ENCODE measurements around the gene SUFU.

The SUFU gene

DNA sequence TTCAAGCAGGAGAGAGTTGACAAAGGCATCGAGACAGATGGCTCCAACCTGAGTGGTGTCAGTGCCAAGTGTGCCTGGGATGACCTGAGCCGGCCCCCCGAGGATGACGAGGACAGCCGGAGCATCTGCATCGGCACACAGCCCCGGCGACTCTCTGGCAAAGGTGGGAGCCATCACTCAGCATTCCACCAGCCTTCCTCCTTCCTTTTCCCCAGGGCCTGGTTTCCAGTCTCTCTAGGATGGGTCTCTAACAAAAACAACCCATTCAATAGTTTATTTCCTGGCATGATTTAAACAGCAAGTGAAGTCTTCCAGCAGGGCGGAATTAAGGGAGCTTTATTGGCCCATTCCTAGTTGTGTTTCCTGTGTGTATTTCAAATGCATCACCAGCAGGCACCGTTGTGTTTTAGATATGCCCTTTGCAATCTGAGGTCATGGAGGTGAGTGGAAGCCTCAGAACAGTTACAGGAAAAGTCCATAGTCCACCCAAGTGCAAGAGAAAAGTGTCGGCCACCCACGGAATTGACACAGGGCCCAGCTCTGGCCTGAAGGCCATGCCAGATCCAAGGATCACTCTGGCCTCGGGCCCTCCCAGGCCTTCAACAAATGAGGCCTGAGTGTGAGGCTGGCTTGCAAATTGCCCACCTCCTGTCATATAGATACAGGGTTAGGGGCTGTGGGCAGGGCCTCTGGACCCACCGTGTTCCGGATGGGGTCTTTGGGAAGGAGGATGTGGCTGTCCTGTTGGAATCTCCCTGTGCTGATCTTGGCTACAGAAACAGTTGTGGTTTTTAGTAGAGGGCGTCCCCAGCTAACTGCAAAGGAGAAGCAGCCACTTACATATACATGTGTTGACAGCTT lies 93.6 kb downstream of the SUFU start:
- DNase-seq = no peak

DNA sequence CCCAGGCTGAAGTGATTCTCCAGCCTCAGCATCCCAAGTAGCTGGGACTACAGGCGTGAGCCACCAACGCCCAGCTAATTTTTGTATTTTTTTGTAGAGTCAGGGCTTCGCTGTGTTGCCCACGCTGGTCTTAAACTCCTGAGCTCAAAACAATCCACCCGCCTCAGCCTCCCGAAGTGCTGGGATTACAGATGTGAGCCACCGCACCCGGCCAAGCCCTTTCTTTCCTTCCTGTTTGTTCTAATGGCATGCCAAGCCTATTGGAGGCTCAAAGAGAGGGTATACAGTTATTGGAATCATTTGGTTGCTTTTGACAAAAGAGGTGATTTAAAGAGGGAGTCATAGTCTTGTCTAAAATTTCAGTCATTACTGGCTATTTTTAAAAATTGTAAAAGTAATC lies 94.5 kb downstream of the SUFU start:
- no peak for DNase-seq

DNA sequence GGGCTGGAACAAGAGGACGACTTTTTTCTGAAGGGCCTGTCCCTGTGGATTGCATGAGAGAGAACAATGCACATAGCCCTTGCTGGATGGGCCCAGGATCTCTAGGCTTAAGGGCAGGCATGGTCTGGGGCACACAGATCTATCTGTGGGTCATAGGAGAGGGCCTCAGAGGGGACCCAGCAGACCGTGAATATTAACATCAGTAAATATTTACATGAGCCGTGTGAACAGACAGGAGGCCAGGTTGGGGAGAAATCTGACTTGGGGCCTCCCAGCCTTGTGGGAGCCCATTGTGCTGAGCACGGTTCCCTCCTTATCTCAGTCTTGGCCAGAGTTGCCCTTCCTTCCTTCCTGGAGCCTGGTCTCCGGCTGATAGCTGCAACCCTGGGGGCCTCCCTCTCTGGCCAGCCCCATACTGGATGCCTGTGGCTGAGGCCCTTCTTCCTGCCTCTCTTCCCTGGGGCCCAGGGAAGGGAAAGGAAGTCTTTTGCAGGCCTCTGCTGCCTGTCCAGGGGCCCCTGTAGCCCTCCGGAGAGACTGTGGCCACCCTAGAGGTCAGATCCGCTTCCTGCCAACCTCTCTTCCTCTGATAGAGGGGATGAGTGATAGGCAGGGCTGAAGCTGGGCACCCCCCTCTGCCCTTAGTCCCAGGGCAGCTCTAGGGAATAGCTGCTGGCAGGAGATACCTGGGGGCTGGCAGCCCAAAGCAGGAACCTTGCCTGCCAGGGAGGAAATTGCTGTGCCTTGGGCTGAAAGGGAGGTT lies 96.0 kb downstream of the SUFU start:
- DNase-seq = no peak

DNA sequence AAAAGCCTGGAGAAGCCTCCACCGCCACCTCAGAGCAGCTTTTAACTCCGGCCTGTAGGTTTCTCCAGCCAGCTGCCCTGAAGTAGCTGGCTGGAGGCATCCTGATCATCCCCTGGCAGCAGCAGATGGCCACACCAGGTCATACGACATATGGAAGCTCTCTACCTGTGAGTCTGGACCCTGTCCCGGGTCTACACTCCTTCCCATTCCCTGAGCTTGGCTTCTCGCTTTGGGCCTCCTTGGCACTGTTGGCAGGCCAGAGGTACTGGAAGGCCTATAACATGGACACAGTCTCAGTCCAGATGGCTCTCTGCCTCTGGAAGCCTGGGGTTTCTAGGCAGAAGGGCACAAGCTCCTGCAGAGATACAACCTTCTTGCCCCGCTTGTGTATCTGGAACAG lies 97.0 kb downstream of the SUFU start:
- no peak for DNase-seq

DNA sequence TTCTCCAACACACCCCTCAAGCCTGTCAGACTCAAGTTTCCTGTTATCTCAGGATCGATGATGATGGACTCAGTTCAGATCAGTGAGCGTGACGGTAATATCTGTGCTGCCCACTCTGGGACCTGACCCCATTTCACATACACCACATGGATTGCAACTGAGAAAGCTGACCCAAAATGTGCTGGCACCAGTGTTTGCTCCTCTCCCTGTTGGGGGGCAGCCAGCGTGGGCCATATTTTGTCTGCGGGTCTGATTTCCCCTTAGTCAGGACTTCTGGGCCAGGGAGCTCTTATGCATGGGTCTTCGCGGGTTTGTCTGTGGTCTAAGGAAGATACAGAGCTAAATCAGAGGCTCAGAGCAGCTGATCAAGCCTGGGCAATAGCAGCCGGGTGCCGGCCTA lies 97.9 kb downstream of the SUFU start:
- DNase-seq = no peak

DNA sequence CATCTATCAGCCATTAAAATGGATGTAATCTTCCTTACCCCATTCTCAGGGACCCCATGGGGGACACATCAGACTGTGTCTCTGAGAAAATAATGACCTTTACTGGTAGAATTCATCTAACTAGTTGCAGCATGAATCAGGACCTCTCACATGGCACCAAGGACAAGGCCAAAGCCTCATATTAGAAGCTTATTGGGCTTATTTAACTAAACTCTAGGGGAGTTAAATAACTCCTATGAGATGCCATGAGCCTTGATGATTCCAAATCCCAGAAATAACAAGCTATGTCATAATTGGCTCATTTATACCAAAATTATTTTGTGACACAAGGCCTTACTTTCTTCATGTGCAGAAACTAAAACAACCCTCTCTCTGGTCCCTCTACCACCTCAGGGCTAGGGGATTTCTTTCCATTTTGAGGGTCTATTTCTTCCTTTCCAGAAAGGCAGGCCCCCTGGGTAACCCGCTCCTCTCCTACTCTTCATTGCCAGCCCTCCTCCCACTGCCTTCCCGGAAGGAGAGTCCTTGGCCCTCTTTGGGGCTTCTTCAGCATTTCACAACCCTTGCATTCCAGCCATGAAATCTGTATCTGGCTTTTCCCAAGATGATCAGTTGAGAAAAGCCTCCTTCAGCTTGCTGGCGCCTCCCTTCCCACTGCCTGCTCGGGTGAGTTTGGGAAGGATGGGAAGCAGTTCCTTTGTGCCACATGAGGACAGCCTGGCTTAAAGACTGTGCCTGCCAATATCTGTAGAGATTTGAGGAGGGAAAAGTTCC lies 98.7 kb downstream of the SUFU start:
- no peak for DNase-seq

DNA sequence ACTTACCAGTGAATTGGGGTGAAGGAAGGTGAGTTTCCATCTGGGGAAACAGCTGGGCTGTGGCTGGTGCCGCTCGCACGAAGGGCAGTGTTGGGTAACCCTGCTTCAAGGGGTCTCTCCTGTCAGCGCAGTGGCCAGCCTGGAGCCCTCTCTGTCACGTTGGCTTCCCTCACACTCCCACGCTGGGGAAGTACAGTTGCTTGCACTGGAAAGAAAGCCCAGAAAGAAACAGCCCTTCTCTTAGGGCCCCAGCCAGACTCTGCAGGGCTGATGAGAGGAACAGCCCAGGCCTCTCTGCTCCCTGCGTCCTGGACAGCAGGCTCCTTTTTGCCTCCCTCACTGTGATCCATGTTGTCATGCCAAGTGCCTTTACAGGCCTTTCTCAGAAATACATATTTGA lies 100.2 kb downstream of the SUFU start:
- no peak for DNase-seq

DNA sequence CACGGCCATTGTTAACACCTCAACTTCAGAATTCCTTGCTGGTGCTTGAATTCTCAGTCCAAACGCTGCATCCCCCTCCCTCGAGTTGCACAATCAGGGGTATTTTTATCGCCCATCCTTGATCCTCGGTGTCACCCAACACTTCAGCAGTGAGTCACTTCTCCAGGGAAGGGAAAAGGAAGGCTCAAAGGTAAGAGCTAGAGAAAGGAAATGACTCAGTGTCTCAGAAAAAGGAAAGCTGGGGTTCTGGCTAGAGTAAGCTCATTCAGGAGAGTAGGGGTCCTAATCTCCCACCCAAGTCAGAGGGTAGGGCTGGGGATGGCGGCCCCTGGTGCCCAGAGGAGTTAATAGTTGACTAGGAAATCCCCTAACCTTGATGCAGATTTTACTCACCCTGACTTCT lies 100.7 kb downstream of the SUFU start:
- no peak for DNase-seq

DNA sequence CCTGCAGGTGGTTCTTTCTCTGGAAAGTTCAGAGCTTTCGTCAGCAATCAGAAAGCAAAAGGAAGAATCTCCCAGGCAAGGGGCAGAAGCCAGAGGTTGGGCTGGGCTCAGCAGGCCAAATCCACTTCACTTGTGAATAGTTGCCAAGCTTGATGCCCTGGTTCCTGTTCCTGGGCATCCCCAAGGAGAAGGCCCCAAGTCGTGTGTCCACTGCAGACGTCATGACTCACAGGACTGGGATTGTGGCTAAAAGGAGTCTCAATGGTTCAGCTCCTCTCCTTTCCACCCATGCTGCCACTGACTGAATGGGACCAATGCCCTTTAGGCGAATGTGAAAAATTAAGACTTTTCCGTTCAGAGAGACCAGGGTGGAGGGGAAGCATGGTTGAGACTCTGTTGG lies 101.9 kb downstream of the SUFU start:
- no peak for DNase-seq

DNA sequence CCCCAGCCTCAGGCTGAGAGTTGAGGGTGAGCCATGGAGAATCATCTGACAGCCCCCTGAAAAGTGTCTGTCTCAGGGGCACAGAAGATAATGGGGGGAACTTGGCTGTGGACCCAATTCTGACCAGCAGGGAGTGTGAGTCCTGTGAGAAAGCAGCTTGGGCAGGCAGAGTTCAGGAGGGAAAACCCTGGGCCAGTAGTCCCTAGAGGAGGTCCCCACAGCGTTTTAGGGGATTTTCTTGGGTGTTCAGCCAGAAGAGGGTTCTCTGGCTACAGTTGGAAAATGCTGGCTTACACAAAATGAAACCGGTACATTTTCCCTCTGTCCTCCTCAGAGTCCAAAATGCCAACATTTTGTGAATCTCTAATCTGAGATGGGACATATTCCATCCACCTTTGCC lies 104.7 kb downstream of the SUFU start:
- DNase-seq = no peak

DNA sequence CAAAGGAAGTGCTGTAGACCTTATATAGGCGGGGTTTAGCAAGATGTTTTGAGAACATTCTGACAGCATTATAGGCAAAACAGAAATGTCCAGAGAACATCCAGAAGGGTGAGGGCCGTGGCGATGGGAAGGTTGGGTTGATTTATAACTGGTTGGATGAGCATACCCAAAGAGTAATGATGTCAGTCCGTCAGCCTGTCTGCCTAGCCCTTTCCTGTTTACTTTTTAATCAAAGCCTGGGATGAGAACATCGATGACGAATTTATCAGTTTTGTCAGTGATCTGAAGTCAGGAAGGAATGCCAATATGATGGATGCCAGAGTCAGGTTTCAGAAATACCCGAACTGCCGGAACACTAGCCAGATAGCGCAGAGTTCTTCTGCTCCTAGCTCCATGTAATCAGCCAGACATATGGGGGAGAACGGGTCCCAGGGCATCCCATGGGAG lies 106.7 kb downstream of the SUFU start:
- no peak for DNase-seq

DNA sequence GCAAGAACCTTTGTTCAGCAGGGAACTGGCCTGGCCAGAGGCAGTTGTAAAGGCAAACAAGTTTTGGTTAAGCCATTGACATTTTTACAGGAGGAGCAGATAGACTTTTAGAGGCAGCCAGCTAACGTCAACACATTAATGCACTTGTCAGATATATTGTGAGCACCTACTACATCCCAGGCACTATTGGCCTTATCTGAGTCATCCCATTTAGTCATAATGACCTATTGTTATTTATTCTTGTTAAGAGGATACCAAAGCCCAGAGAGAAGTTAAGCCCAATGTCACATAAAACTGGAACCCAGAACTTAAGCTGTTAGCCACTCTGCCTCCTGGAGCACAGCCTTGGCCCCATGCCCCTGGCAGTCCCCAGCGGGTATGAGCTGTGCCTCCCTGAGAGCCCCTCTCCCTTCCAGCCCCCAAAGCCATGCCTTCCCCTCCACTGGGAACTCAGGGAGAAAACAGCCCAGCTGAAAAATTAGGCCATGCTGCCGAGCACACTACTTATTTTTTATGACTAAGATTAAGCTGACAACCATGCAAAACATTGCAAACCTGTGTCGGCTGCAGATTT lies 107.8 kb downstream of the SUFU start:
- no peak for DNase-seq

DNA sequence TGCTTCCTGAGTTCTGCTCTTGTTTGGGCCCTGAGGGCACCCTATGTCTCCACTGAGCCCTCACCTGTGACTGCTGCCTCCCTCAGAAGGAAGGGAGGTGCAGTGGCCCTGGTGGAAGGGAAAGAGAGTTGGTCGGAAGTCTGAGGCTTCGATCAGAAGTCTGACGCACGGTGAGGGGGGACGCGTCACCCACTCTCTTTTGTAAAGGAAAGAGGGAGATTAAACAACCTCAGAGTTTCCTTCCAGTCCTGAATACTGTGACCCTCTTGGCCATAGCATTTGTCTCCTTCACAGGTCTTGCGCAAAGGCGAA lies 109.1 kb downstream of the SUFU start:
- DNase-seq = no peak

DNA sequence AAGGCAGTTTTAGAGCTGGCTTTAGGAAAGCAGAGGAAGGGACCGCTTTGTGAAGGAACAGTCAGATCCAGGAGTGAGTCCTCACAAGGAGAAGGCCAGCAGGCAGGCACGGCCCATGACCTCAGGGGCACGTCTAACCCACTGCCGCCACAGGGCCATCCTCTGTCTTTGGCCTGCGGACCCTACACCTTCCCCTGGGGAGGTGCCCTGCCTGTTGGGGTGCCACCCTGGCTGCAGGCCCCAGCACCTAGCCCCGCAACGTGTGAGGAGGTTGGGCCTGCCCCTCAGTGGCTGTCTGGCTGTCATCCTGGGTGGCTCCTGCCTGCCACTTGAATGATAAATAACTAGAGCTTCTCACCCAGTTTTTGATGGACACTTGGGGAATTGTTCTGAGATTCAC lies 109.5 kb downstream of the SUFU start:
- DNase-seq = no peak

DNA sequence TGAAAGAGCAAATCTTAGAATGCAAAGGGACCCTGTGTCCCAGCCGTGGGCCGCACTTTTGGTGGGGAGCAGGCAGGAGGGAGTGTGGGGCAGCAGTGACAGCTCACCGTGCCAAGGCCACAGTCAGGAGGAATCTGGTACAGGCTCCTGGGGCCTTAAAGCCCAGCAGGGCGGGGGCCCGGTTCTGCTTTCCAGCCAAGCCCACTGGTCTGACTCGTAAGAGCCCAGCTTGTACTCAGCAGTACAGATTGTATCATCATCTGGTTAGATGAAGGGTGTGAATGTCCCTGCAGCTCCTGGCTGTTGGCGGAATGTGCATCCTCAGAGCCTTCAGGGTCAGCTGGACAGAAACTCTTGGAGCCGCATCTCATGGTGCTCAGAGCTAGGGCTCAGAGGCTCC lies 110.0 kb downstream of the SUFU start:
- no peak for DNase-seq

DNA sequence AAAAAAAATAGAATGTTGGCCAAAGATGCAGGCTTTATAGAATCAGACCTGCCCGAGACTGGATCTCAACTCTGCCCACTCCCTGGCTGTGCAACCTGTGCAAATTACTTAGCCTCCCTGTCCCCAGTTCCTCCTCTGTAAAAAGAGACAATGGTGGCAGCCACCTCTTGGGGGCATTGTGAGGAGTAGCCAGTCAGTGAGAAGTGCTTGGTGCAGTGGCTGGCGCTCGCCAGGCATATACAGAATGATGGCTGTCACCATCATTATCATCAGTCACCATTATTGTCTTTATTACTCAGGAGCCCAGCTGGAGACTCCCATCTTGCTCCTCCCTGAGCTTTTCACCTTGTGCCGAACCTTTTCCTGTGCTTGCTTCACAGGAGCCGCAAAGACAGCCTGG lies 111.1 kb downstream of the SUFU start:
- DNase-seq = no peak

DNA sequence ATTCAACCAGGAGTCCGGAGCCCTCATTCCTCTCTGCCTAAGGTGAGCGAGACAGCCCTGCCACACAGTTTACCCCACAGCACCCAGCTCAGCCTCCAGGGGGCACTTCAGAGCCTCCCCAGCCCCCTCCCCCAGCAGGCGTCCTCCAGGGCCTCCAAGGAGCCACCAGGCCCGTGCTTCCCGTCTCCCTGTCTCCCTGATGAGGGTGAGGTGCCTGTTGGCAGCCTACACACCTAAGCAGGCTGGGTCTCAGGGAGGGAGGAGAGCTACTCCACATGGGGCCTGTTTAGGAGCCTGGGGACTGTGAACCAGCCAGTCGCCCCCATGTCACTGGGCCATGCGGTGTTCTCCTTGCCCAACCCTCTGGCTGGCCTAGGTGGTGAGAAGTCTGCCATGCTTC lies 111.6 kb downstream of the SUFU start:
- DNase-seq = no peak

DNA sequence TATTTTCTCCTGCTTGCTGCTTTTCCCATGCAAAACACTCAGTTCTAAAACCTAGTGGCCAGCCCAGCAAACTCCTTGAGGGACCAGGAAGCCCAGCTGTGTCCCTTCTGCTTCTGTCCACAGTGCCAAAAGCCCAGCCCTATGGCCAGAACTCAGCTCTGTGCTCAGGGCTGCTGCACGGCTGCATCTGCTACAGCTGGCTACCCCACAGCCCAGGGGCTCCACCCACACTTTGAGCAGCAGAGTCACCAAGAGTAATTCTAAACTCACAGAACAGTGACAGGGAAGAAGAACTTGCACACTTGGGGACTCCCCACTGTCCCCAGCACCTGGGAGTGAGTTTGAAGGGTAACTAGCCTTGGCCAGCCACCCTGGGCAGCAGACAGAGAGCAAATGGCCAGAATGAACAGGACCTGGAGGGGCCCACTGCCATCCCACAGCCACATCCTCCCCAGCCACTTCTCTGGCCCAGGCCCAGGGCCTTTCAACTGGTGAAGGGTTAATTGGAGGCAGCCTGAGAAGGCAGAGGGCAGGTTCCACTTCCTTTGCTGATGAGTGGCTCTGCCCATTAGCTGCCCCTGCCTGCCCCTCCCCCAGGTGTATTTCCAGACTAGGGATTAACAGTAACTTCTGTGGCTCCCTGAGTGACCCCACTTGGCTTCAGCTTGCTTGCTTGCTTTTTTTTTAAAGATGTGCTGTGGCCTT lies 112.4 kb downstream of the SUFU start:
- no peak for DNase-seq

DNA sequence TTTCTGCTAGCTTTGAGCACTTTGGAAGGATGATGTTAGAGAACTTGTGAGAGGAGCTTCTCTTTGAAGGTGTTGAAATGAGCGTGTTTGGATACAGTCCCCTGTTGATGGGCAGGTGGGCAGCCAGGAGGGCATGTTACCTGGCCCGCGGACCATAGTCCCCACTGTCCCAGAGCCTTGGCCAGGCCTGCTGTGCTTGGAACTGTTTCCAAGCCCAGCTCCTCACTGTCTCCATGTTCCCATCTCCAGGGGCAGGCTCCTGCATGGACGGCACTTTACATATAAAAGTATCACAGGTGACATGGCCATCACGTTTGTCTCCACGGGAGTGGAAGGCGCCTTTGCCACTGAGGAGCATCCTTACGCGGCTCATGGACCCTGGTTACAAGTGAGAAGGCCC lies 113.3 kb downstream of the SUFU start:
- no peak for DNase-seq

DNA sequence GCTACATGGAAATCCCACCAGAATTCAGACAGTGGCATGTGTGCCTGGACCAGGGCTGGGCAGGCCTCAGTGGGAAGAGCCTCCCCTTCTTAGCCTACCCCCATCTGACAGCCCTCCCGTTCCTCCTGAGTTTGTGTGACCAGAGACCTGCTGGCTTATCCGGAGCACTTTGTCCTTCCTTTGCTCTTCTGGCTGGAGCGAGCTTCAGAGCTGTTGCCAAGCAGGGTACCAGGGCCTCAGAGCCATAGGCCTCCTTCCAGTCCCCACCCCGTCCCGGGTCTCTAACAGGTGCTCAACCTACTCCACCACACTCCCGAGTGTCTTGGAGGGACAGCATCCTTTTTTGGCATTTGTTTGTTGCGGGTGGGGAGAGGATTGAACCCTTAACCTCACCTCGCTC lies 114.0 kb downstream of the SUFU start:
- DNase-seq = no peak

DNA sequence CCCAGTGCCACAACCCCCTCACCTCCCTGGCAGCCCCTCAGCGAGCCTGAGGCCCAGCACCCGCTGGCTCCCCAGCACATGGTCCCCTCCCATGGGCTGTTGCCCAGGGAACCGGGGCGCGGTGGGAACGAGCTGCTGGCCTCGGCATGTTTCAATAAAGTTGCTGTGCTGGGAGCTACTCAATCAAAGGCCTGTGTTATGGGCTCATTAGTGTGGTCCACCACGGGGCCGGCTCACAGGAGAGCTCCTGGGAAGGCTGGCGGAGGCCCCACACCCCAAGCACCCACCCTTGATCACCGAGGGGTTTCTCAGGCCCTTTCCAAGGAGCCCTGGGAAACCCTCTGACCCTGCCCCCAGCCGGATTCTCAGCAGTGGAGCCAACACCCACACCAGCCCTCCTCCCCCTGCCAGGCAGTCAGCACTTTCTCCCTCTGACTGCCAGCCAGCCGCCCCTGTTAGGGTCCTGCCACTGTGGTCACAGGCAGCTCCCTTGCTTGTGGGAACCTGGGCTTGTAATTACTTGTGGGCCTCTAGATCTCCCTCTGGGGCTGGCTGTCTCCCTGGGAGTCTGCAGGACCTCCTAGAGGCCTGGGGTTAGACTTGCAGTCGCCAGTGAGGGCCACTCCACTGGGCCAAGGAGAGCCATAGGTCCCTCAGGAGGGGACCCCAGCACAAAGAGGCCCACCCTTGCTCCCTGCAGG lies 115.7 kb downstream of the SUFU start:
- no peak for DNase-seq

DNA sequence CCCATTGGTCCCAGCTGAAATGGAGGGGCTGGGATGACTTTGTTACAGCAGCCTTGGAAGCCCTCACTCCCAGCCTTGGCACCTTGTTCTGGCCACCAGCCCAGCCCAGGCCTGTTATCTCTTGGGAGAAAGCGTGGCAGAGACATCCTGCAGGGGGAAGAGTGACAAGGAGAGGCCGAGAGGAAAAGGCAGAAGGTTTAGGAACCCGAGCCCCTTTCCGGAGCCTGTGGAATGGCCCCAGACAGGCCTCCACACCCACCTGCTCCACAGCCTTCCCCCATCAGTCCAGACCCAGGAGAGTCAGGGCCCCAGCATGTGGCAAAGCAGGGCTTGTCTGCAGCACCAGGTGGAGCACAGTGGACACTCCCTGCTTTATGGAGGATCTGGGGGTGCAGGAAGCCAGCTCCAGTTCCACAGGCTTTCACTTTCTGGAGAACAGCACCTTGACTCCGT lies 116.4 kb downstream of the SUFU start:
- no peak for DNase-seq
